Activated CD8-positive, alpha-beta memory T cell treated with anti-CD3 and anti-CD28 coated beads, Interleukin-2, amount 10 ng/mL, durations not matched to agents 7 days and 5 days (primary cell): ENCODE data around the gene ADGRG4. TPM values are rescaled to one million over a fixed set of nuclear protein-coding genes. Genes with fewer than 3 reads are reported as not detected.

Source experiments
- ATAC-seq: fragments of 150-1000 bp; cut with Tn5 transposase; one replicate; pipeline ENCODE4 v1.10.0; 2021; ENCODE audit warnings: moderate library complexity
- CTCF ChIA-PET: fragments of 350-600 bp; sonication (Branson Sonifier 250); formaldehyde crosslinking; loops from one replicate; lab custom pipeline; 2021; ENCODE audit warnings: antibody characterized with exemption; lab: Charles Lee
- DNase-seq: peaks from one replicate; pipeline ENCODE4 v3.0.0-alpha.2; 2020
- H3K27ac Mint-ChIP-seq: one replicate; pipeline ENCODE4 v1.8.0; 2021; ENCODE audit warnings: mild to moderate bottlenecking, mixed read lengths
- H3K27me3 Mint-ChIP-seq: one replicate; pipeline ENCODE4 v1.8.0; 2021; ENCODE audit warnings: mixed read lengths
- H3K36me3 Mint-ChIP-seq: one replicate; pipeline ENCODE4 v1.8.0; 2021; ENCODE audit warnings: mild to moderate bottlenecking, mixed read lengths
- H3K4me1 Mint-ChIP-seq: one replicate; pipeline ENCODE4 v1.8.0; 2021; ENCODE audit warnings: mixed read lengths
- H3K4me3 Mint-ChIP-seq: one replicate; pipeline ENCODE4 v1.8.0; 2021; ENCODE audit warnings: mild to moderate bottlenecking, moderate library complexity, mixed read lengths
- H3K9me3 Mint-ChIP-seq: one replicate; pipeline ENCODE4 v1.8.0; 2022; ENCODE audit warnings: low read depth, mixed read lengths
- total RNA-seq, 2 experiments: library from RNA; stranded (reverse); gene quantifications; one replicate each; pipeline ENCODE4 v1.2.3, GENCODE V29; 2021

ADGRG4 gene
- total RNA-seq, 2 experiments from 2014 or later: not detected

DNA sequence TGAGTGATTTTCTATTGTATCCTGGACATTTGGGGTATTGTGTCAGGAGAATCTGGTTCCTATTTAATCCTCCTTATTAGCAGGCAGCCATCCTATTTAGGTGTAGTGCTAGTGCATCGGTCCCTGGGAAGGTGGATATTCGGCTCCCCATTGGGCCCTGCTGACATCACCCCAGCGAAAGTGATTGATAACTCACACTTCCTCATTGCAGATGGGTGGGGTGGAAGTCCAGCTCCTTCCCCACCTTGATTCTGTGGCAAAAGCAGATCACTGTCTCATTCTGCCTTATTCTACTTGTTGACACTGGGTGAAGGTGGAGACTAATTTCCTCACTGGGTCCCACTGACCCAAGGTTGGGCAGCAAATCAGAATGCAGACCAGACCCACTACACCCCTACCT lies 163.8 kb downstream of the ADGRG4 start:
- ATAC-seq: no peak
- H3K4me3 Mint-ChIP-seq: no peak overlapping the region
- peaks cover 6% of the 10 kb centered on the region for H3K27me3 Mint-ChIP-seq
- no peak overlapping the region for H3K27ac Mint-ChIP-seq
- peaks cover 4% of the 10 kb centered on the region for H3K4me1 Mint-ChIP-seq
- H3K36me3 Mint-ChIP-seq: no peaks in the 10 kb centered on the region
- CTCF ChIA-PET: no interaction called here
- no peak for DNase-seq
- H3K9me3 Mint-ChIP-seq: no peaks in the 10 kb centered on the region

Other genes starting within 250 kb of the ADGRG4 start
- gene FHL1, start 153.4 kb upstream of the ADGRG4 start, total RNA-seq: 10 to 100 TPM; 12.4 to 15.9 TPM
- 10 to 100 TPM; 13.1 to 13.9 TPM for gene MAP7D3, start 49.6 kb upstream of the ADGRG4 start, total RNA-seq
- not detected for gene BRS3, start 187.0 kb downstream of the ADGRG4 start, total RNA-seq
- 10 to 100 TPM; 74.1 to 90.9 TPM for gene HTATSF1, start 196.6 kb downstream of the ADGRG4 start, total RNA-seq
- not detected for gene VGLL1, start 231.3 kb downstream of the ADGRG4 start, total RNA-seq